Measurements from ENCODE around the gene PLOD1. TPM values are rescaled to one million over a fixed set of nuclear protein-coding genes. Genes with fewer than 3 reads are reported as not detected.
"Not testable (repeated sequence)": the region's sequence is repeated elsewhere in the genome, so short reads cannot be mapped to it uniquely, and the experiment has no call there.

The PLOD1 gene
- total RNA-seq, 1 experiment from 2014 or later: 107 TPM

DNA sequence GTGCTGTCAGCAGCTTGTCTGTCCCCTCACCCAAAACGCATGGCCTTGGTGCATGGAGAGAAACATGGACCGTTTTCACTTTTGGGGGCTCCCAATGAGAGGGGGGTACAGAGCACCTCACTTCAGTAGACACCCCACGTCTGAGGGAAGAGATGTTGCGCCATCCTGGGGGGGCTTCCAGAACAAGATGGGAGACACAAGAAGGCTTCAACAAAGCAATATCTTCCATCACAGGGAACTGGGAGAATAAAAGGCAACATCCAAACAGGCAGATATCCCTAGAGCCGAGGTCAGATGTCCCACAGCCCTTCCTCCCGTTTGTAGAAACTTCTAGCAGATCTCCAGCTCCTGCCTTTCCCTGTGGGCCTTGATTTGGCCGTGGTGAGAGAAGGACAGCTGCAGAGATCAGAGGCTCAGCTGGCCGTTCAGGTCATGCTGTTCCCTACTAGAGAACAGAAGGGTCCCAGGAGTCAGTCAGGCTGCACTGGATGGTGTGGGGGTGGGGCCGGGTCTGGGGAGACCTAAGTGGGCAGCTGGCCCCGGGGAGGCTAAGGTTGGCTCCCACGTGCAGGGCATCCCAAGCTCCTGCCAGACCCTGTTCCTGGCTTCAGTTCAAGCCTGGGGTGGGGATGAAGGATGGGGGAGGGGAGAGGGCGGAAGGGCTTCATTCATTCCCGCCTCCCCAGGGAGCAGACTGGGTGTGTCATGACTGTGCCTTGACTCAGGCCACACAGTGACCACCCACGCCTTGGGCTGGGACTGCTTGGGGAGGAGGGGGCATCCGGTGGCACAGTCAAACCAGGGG lies 4.4 kb downstream of the PLOD1 start:
- DNase-seq (ENCODE audit: low read depth): peak; percentile 79

DNA sequence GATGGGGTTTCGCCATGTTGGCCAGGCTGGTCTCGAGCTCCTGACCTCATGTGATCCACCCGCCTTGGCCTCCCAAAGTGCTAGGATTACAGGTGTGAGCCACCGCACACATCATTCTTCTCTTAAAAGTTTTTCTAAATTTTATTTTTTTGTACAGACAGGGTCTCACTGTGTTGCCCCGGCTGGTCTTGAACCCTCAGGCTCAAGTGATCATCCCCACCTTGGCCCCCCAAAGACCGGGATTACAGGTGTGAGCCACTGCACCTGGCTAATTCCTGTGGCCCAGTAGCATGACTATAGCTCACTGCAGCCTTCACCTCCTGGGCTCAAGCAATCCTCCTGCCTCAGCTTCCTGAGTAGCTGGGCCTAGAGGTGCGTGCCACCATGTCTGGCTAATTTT lies 5.3 kb downstream of the PLOD1 start:
- not testable (repeated sequence) for DNase-seq (ENCODE audit: low read depth)

DNA sequence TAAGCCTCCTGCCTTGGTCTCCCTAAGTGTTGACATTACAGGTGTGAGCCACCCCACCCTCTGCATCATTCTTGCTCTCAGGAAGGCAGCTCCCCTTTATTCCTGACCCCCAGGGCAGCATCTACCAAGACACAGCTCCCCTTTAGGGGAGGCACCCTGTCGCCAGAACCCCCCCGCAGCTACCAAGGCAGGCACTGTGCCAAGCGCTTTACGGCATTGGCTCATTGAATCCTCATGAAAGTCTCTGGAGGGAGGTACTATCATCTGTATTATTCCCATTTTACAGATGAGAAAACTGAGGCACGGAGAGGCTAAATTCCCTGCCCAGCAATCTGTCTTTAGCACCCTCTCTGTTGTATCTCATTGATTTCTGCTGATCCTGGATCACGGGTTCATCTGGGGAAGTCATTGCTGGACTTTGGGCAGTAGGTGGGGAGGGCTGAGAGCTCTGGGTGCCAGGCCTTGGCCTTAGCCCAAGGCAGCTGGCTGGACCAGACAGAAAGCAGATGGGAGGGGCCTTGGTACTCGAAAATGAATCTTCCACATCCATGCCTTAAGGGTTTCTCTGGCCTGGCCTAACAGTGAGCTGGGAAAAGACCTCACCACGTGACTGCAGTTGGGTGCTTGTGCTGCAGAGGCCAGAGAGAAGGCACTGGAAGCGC lies 5.9 kb downstream of the PLOD1 start:
- peak; percentile 19 for DNase-seq (ENCODE audit: low read depth)

DNA sequence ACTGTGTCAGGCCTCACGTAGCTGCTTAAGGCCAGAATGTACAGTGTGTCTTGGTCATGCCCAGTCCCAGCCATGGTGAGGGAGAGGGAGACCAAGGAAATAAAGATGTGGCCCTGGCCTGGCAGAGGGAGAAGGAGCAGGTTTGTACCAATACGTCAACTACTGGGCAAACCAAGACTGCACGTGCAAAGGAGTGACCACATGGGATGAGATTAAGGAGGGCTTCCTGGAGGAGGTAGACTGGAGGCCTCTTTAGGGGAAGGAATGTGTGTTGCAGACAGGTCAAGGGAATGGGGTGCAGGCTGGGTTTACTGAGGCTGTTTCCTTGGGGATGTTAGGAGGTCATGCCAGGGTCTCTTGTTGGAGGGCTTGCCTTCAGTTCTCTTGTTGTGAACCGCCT lies 7.8 kb downstream of the PLOD1 start:
- no peak for DNase-seq (ENCODE audit: low read depth)

DNA sequence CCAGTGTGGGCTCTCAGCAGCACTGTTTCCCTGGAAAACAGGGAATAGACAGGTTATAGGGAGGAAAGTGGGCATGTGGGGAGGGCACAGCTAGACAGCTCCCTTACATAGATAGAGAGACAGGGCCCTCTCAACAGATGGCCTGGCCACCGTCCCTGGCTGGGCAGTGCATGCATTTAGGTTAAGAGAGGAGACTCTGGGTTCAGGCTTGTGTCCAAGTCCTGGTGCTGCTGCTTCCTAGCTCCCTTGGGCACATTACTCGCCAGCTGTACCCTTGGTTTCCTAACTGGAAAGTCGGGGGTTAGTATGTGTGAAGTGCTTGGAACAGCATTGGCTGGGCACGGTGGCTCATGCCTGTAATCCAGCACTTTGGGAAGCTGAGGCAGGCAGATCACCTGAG lies 9.1 kb downstream of the PLOD1 start:
- no peak for DNase-seq (ENCODE audit: low read depth)

DNA sequence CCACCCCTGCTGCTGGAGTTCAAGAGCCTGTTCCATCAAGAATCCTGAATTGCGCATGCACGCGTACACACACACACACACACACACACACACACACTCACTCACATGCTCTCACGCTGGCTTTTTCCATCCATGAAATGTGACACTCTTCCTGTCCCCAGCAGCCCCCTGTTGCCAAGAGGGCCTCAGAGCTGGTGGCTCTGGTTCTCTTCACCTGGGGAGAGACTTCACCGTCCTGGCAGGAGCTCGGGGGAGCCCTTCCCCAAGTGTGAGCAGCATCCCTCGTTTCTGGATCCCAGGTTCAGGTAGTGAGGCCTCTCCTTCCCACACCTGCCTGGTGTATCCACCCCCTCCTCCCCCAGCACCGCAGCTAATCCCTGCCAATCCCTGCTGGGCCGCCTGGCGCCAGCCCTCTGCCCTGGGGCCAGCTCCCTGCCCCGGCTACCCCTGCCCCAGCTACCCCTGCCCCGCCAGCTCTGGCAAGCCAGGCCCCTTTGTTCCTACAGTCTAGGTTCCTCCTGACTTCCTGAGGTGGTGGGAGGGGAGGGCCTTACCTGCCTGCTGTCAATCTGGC lies 9.9 kb downstream of the PLOD1 start:
- no peak for DNase-seq (ENCODE audit: low read depth)

DNA sequence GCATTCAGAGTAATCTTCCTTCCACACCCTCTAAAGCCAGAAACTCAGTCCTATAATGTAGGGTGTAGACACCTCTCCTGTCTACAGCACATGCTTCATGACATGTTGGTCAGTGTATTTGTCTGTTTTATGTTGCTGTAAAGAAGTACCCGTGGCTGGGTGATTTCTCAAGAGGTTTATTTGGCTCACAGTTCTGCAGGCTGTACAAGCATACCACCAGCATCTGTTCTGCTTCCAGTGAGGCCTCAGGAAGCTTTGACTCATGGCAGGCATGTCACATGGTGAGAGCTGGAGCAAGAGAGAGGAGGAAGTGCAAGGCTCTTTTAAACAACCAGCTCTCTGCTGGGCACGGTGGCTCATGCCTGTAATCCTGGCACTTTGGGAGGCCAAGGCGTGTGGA lies 12.1 kb downstream of the PLOD1 start:
- no peak for DNase-seq (ENCODE audit: low read depth)

DNA sequence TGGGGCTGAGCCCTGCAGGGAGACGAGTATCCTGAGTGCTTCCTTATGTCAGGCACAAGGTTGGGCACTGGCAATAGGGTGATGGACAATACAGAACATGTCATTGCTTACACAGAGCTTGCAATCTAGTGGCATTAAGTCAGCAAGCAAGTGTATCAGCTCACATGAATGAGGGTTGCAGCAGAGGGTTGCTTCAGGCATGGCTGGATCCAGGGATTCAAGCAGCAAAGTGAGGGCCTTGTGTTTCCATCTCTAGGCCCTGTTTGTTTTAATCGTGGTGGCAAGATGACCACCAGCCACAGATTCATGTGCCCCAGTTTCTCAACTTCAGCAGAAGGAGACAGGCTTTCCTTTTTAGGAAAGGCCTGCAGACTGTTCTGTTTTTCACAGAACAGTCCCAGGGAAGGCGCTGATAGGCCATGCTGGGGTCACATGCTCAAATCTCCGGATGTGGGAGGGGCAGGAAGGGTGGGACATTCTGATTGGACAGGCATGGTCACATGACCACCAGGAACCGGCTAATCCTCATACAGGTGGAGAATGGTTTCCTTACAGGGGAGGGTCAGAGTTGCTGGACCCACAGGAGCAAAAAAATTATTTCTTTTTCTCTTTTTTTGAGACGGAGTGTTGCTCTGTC lies 14.4 kb downstream of the PLOD1 start:
- no peak for DNase-seq (ENCODE audit: low read depth)

DNA sequence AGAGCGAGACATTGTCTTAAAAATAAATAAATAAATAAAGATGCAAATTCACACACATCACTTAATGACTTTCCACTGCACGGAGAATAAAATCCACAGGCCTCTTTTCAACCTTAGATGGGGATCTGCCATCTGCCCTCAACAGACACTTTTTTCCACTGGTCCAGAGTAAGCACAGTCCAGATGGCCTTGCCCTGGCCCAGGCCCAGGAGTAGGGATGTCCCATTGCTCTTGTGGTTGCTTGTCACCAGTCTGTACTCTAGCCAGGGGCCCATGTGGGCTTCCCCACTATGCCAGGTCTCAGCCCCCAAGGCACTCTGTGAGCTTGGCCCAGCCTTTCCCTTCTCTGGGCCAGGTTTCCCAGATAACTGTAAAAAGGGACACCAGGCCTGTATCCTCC lies 17.4 kb downstream of the PLOD1 start:
- no peak for DNase-seq (ENCODE audit: low read depth)

DNA sequence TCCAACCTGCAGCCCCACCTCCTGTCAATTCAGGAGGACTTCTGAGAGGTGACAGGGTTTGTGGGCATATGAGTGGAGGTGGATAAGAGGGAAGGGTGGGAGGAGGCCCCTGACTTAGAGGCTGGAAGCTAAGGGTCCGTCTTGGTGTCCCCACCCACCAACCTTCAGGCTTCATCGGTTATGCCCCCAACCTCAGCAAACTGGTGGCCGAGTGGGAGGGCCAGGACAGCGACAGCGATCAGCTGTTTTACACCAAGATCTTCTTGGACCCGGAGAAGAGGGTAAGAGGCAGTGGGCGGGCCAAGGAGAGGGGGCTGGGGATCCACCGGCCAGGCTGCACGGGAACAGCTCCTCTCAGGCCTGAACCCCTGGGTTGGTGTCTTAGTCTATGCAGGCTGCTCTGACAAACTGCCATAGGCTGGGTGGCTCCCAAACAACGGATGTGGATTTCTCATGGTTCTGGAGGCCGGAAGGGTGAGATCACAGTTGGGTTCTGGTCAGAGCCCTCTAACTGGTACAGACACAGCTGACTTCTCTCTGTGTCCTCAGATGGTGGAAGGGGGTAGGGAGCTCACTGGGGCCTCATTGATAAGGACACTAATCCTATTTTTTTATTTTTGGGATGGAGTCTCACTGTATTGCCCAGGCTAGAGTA lies 18.1 kb downstream of the PLOD1 start:
- DNase-seq (ENCODE audit: low read depth): no peak

DNA sequence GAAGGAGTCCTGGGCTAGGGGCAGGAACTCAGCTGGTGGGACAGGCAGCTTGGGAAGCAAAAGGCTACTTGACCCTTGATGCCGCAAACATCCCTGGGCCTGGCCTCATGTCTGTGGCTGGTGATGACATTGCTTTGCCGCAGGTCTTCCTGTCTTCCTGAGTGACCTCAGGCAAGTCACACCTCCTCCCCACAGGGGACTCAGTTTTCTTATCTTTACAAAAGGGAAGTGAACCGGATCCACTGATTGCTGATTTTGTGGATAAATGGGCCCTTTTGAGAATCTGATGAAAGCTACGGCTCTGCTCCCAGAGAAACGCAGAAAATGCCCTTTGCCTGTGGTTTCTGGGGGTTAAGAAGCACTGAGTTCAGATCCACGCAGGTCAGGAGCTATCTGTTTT lies 20.7 kb downstream of the PLOD1 start:
- no peak for DNase-seq (ENCODE audit: low read depth)

DNA sequence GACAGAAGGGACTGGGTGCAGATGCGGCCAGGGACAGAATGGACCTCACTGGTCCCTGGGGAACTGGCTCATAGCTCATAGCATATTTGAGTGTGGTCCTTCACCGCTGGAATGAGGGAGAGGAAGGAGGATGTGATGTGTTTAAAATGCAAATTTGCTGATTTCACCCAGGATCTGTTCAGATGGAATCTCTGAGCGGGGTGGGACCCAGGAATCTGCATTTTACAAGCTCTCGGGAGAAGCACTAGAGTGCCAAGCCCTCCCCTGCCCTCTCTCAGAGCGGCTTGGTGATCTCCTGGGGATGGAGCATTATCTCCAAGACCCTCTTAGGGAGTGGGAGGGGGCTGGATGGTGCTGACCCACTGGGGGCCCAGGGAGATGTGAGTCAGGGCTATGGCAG lies 22.9 kb downstream of the PLOD1 start:
- DNase-seq (ENCODE audit: low read depth): no peak

DNA sequence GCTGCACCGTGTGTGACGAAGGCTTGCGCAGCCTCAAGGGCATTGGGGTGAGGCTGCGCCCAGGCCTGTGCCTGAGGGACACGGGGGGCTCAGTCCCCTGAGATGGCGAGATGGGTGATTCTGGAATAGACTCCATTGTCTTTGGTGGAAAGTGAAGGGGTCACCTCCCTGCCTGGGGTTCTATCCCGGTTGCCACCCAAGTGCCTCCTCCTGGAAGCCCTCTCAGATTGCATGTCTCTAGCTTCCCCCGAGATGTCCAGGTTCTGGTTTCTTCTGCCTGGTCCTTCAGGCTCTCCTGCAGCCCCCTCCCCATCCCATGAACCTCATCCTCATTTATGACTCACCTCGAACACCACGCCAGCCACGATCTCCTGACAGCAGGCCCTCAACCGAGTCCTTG lies 23.4 kb downstream of the PLOD1 start:
- no peak for DNase-seq (ENCODE audit: low read depth)

DNA sequence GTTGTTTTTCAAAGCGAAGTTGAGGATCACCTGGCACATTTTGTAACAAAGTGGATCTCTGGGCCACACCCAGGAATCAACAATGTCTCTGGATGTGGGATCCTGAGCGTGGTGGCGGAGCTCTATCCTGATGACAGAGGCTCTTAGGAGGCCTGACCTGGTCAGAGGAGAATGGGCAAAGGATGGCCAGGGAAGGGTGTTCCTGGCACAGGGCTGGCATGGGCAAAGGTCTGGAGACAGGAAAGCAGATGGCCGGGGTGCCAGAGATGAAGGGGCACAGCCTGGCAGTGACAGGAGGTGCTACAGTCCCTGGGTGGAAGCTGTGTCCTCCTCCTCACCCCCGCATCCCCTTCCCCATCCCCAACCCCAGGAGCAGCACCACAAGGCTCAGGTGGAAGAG lies 25.8 kb downstream of the PLOD1 start:
- no peak for DNase-seq (ENCODE audit: low read depth)

DNA sequence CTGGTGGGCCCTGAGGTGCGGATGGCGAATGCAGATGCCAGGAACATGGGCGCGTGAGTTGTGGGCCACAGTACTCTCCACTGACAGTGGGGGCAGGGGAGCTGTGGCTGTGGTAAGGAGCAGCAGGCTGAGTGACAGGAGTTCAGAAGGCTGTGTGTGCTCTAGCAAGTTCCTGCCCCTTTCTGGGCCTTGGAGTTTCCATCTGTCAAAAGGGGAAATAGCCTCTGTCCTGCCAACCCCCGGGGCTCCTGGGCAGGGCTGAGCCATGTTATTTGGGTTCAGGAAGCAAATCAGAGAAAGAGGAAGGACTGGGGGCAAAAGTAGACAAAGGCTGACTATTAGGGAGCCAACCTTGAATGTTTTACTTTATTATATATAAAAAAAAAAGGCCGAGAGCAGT lies 26.2 kb downstream of the PLOD1 start:
- DNase-seq (ENCODE audit: low read depth): no peak

DNA sequence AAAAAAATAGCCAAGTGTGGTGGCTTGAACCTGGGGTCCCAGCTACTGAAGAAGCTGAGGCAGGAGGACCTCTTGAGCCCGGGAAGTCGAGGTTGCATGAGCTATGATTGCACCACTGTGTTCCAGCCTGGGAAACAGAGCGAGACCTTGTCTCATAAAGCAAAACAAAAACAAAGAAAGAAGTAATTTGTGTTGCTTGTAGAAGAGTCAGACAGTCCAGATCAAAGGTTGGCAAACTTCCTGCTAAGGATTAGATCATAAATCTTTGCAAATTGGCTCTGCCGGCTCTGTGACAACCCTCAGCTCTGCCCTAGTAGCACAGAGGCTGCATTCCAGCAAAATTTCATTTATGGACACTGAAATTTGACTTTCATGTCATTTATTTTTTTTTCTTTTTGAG lies 26.7 kb downstream of the PLOD1 start:
- no peak for DNase-seq (ENCODE audit: low read depth)

DNA sequence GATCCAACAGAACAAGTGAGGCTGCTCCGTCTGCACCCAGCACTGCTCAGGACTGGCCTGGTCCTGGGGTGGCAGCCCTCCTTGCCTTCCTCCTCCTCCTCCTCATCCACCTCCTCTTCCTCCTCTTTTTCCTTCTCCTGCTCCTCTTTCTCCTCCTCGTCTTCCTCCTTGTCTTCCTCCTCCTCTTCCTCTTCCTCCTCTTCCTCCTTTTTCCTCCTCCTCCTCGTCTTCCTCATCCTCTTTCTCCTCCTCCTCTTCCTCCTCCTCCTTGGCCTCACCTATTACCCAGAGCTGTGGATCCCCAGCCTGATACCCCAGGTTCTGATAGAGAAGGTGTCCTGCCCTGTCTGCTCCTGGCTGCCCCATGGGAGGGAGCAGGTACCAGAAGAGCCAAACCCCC lies 29.1 kb downstream of the PLOD1 start:
- no peak for DNase-seq (ENCODE audit: low read depth)

DNA sequence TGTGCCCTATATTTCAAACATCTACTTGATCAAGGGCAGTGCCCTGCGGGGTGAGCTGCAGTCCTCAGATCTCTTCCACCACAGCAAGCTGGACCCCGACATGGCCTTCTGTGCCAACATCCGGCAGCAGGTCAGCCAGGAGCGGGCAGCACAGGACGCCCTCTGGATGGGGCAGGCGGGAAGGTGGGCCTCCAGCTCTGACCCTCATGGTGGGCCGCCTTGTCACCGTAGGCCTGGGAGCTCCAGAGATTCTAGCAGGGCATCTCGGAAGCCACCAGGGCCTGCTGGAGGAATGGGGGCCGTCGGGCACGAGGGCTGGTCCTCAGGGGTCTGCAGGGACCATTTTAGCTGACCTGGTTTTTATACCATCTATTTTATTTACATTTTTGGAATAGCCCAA lies 30.1 kb downstream of the PLOD1 start:
- no peak for DNase-seq (ENCODE audit: low read depth)

DNA sequence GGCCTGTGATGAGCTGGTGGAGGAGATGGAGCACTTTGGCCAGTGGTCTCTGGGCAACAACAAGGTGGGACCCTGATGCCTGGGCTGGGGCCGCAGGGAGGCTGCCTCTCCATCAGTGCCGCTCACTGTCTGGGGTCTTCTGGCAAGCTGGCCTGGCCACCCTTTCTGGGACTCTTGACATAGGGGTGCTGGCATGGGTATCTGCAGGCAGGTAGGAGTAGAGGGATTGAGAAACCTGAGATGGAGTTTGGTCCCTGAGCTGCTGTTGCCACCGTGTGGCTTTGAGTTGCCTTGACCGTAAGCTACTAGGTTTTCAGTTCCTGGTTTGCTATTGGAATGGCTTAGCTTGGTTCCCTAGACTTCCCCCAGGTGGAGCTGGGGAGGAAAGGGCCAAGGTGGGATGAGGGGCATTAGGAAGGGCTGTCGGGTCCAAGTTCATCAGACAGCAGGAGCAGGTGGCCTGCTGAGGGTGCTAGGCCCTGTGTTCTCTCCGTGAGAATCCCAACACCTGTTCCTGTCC lies 32.6 kb downstream of the PLOD1 start:
- DNase-seq (ENCODE audit: low read depth): peak; percentile 62

DNA sequence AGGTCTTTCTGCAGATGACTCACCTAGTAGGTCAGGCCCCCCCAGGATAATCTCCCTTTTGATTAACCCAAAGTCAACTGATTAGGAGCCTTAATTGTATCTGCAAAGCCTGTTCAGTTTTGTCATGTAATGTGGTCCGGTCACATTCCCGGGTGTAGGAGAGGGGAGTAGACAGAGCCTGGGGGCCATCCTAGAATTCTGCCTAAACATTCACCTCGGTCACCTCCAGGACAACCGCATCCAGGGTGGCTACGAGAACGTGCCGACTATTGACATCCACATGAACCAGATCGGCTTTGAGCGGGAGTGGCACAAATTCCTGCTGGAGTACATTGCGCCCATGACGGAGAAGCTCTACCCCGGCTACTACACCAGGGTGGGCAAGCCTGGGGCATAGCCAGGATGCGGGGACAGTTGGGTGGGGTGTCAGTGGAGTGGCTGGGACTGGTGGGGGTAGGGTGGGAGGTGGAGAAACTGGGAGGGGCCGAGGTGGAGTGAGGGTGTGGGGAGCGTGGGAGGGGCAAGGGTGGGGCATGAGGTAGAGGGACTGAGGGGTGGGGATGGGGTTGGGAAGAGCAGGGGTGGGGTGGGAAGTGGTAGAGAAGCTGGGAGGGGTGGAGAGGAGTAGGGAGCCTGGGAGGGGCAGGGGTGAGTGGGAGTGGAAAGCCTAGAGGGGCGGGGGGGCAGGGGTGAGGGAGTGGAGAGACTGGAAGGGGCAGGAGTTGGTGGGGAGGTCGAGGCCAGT lies 36.1 kb downstream of the PLOD1 start:
- no peak for DNase-seq (ENCODE audit: low read depth)

DNA sequence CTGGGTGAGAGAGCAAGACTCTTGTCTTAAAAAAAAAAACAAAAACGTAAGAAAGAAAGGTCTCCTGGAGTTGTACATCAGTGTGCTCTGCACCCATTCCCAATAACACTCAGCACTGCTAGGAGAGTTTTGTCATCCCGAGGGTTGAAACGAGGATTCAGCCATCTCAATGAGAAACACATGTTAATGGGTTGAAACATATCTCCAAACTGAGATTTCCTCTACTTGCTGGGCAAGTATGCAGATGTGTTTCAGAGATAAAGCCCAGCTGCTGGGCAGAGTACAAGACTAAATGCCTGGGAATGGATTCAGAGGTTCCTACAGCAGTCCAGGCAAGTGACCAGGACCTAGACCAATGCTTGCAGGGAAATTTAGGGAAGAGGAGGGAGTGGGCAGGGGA lies 43.1 kb downstream of the PLOD1 start:
- DNase-seq (ENCODE audit: low read depth): no peak
